ENCODE results near the gene TMEM184B.
A peak's percentile ranks its signal among the peaks of the same experiment; 100 is the strongest.
"Not testable (repeated sequence)": the region's sequence is repeated elsewhere in the genome, so short reads cannot be mapped to it uniquely, and the experiment has no call there.

The TMEM184B gene

GRCh38 chr22:38184788-38185187 lies 88.0 kb downstream of the TMEM184B start:
- no peaks in the 10 kb centered on the region for H3K9me3 ChIP-seq
- intact Hi-C loops (cut with DNase I; ENCODE audit: low total_unique reads), result no loop called here
- no peak overlapping the region for H3K27ac ChIP-seq
- peaks cover 0 to 15% (median 9%) of the 10 kb centered on the region in 4 donors for H3K4me1 ChIP-seq
- TF ChIP-seq CTCF (IDR thresholded peaks at IDR 0.05), result no peak
- no peaks in the 10 kb centered on the region for H3K36me3 ChIP-seq
- DNase-seq, result no peak
- H3K4me3 ChIP-seq, result no peak overlapping the region
- H3K27me3 ChIP-seq, result no peaks in the 10 kb centered on the region

GRCh38 chr22:38181453-38182200 lies 91.2 kb downstream of the TMEM184B start, which contains the start of gene PLA2G6:
PLA2G6 (minus strand) TSS chr22:38181830; CDS start chr22:38169426, 12,404 bp downstream.
- no peaks in the 10 kb centered on the region for H3K36me3 ChIP-seq
- peak; percentile 98 to 100 for DNase-seq
- no peaks in the 10 kb centered on the region for H3K27me3 ChIP-seq
- H3K27ac ChIP-seq, result peak within 1 kb of the TSS; percentile 80 to 88
- no peak for TF ChIP-seq CTCF (IDR thresholded peaks at IDR 0.05)
- H3K4me1 ChIP-seq, result peaks cover 0 to 32% (median 20%) of the 10 kb centered on the region in 4 donors
- intact Hi-C loops (cut with DNase I; ENCODE audit: low total_unique reads), result no loop called here
- no peaks in the 10 kb centered on the region for H3K9me3 ChIP-seq
- H3K4me3 ChIP-seq, result peak within 1 kb of the TSS; percentile 54 to 64

- H3K9me3 ChIP-seq, result no peaks in the 10 kb centered on the region
- no peaks in the 10 kb centered on the region for H3K36me3 ChIP-seq
- H3K4me1 ChIP-seq, result peaks cover 0 to 39% (median 21%) of the 10 kb centered on the region in 4 donors
- H3K27ac ChIP-seq, result peak overlapping the region; percentile 80 to 88
- no peak for TF ChIP-seq CTCF (IDR thresholded peaks at IDR 0.05)
- peak; percentile 59 to 82 for DNase-seq
- intact Hi-C loops (cut with DNase I; ENCODE audit: low total_unique reads), result no loop called here
- no peaks in the 10 kb centered on the region for H3K27me3 ChIP-seq
- H3K4me3 ChIP-seq, result peak overlapping the region; percentile 54 to 64
Measured at GRCh38 chr22:38180841-38181452, 91.9 kb downstream of the TMEM184B start.

- H3K4me1 ChIP-seq, result peaks cover 0 to 45% (median 21%) of the 10 kb centered on the region in 4 donors
- H3K9me3 ChIP-seq; intact Hi-C loops (cut with DNase I; ENCODE audit: low total_unique reads); H3K27me3 ChIP-seq; H3K36me3 ChIP-seq; H3K4me3 ChIP-seq; DNase-seq: not testable (repeated sequence)
- H3K27ac ChIP-seq, result peak overlapping the region; percentile 57 to 63
Measured at GRCh38 chr22:38178605-38178937, 94.2 kb downstream of the TMEM184B start.

- intact Hi-C loops (cut with DNase I; ENCODE audit: low total_unique reads), result no loop called here
- no peak overlapping the region for H3K4me3 ChIP-seq
- H3K27me3 ChIP-seq, result no peaks in the 10 kb centered on the region
- TF ChIP-seq CTCF (IDR thresholded peaks at IDR 0.05), result no peak
- no peaks in the 10 kb centered on the region for H3K9me3 ChIP-seq
- peak; percentile 69 to 74 for DNase-seq
- H3K4me1 ChIP-seq, result peaks cover 0 to 45% (median 21%) of the 10 kb centered on the region in 4 donors
- peak overlapping the region; percentile 57 to 63 for H3K27ac ChIP-seq
- no peaks in the 10 kb centered on the region for H3K36me3 ChIP-seq
Measured at GRCh38 chr22:38177926-38178604, 94.7 kb downstream of the TMEM184B start.

GRCh38 chr22:38177571-38177925 lies 95.3 kb downstream of the TMEM184B start:
- H3K4me3 ChIP-seq; intact Hi-C loops (cut with DNase I; ENCODE audit: low total_unique reads); H3K9me3 ChIP-seq; H3K27me3 ChIP-seq; DNase-seq; H3K36me3 ChIP-seq: not testable (repeated sequence)
- Histone ChIP-seq H3K4me1 (peaks cover 0 to 49% (median 21%) of the 10 kb centered on the region in 4 donors), H3K27ac (peak overlapping the region; percentile 57 to 63)

Measured in tibial artery (tissue), 4 donors.